ENCODE results near the gene YDJC. TPM values are rescaled to one million over a fixed set of nuclear protein-coding genes. Genes with fewer than 3 reads are reported as not detected.

The YDJC gene
- total and polyA plus RNA-seq, 2 experiments from 2014 or later, result 53.3 to 83.7 TPM

GRCh38 chr22:21666786-21667185 is 37.0 kb upstream of the YDJC start:
- no peaks in the 10 kb centered on the region for H3K9me2 ChIP-seq (ENCODE audit: insufficient read depth)
- no peaks in the 10 kb centered on the region for H3K27me3 ChIP-seq (ENCODE audit: insufficient read depth)
- peaks cover 14% of the 10 kb centered on the region; the same call in 1 of the 2 replicates for H3K36me3 ChIP-seq (ENCODE audit: insufficient read depth)
- H2AFZ ChIP-seq, result no peak overlapping the region
- peak overlapping the region; percentile 82 for H3K4me2 ChIP-seq
- Mint-ChIP-seq H3K36me3 (ENCODE audit: low read depth) (peaks cover 12% of the 10 kb centered on the region; the same call in 2 of the 3 replicates), H3K27me3 (ENCODE audit: insufficient read depth, low read depth, poor library complexity) (peaks cover 11% of the 10 kb centered on the region), H3K27ac (peak overlapping the region; percentile 94; the same call in 1 of the 2 replicates), H3K4me3 (peak overlapping the region; percentile 98), H3K4me1 (peaks cover 10% of the 10 kb centered on the region), H3K9me3 (no peaks in the 10 kb centered on the region; the same call in 1 of the 3 replicates)
- DNase-seq (ENCODE audit: low spot score) (peak; percentile 51), ATAC-seq (peak; percentile 17)
- H3K27ac ChIP-seq (ENCODE audit: low read depth), result peak overlapping the region; percentile 96
- no peak for TF ChIP-seq EZH2phosphoT487 (IDR thresholded peaks at IDR 0.05; ENCODE audit: unreplicated experiment)
- TF ChIP-seq ETS1 (IDR thresholded peaks at IDR 0.05), result no peak
- no peak for TF ChIP-seq ZNF331 (CRISPR knock-in tag; IDR thresholded peaks at IDR 0.05; ENCODE audit: low read depth)
- no peak for TF ChIP-seq ZNF462 (CRISPR knock-in tag; IDR thresholded peaks at IDR 0.05)
- H3K4me1 ChIP-seq (ENCODE audit: insufficient read depth), result no peaks in the 10 kb centered on the region
- no peaks in the 10 kb centered on the region; the same call in 1 of the 2 replicates for H4K20me1 ChIP-seq (replicated peaks; ENCODE audit: insufficient read depth)
- H3K79me2 ChIP-seq (replicated peaks; ENCODE audit: insufficient read depth), result peaks cover 14% of the 10 kb centered on the region
- H3F3A ChIP-seq (replicated peaks; ENCODE audit: low read depth), result 0 out of 2 replicates have a peak, but pooled peaks cover 9% of the 10 kb centered on the region
- peak overlapping the region; percentile 99 for H3K4me3 ChIP-seq
